Right atrium auricular region (tissue), 2 donors: Measurements from ENCODE around the gene PDRG1. TPM values are rescaled to one million over a fixed set of nuclear protein-coding genes. Genes with fewer than 3 reads are reported as not detected.
"Not testable (repeated sequence)": the region's sequence is repeated elsewhere in the genome, so short reads cannot be mapped to it uniquely, and the experiment has no call there.

Experiments used
- DNase-seq: peaks from one replicate; pipeline ENCODE4 v3.0.0-alpha.2; 2019; ENCODE audit warnings: low spot score
- H3K27ac ChIP-seq, 2 donors: fragments of 200-600 bp; sonication (generic); 1 replicate in 1 of 2; 2 replicates in 1 of 2; pipeline ENCODE4 v1.5.1; 2016 to 2019
- H3K27me3 ChIP-seq, 2 donors: fragments of 200-600 bp; sonication (generic); one replicate each; pipeline versions ENCODE4 v1.5.1 to v1.6.0; 2017 to 2019
- H3K36me3 ChIP-seq: fragments of 200-600 bp; sonication (generic); one replicate; pipeline ENCODE4 v1.5.1; 2016
- H3K4me1 ChIP-seq, 2 donors: fragments of 200-600 bp; sonication (generic); one replicate each; pipeline versions ENCODE4 v1.5.1 to v1.6.0; 2017 to 2019
- H3K4me3 ChIP-seq, 2 donors: fragments of 200-600 bp; sonication (generic); 1 replicate in 1 of 2; 2 replicates in 1 of 2; pipeline ENCODE4 v1.5.1; 2017 to 2019; ENCODE audit warnings: mild to moderate bottlenecking in 1 of 2, moderate library complexity in 1 of 2
- H3K9me3 ChIP-seq, 2 donors: fragments of 200-600 bp; sonication (generic); one replicate each; pipeline ENCODE4 v1.5.1; 2019
- total RNA-seq, 2 donors: library from RNA; depleted of rRNA; stranded (reverse); fragments of >200 nt; gene quantifications; one replicate each; pipeline ENCODE4 v1.1.0, GENCODE V29; 2016
- TF ChIP-seq, protein P1 (sequence below), 2 donors: fragments of 200-600 bp; sonication (generic); IDR thresholded peaks; one replicate each; pipeline ENCODE4 v1.5.1; 2019; ENCODE audit warnings: antibody characterized with exemption in 2 of 2

Gene PDRG1
- total RNA-seq, 2 donors from 2014 or later, result 4.9 to 5.7 TPM

DNA sequence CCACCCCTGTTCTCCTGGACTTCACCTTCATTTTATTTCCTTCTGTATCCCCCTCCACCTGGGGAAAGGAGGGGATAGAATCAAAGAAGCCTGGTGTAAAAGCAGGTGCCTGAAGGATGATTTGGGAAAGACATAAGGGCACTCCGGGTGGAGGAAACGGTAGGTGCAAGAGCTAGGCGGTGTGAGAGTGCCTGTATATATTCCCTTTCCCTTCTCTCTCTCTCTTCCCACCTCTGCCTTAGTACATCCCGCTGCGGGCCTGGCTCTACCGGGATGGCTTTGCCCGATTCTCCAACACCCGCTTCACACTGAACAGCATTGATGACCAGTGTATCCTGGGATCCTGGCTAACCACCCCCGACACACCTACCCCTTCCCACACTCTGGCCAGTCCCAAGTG is 26.2 kb downstream of the PDRG1 start:
- Histone ChIP-seq H3K36me3 (no peaks in the 10 kb centered on the region), H3K4me1 (no peaks in the 10 kb centered on the region), H3K4me3 (no peak overlapping the region), H3K27ac (no peak overlapping the region), H3K9me3 (no peaks in the 10 kb centered on the region), H3K27me3 (no peaks in the 10 kb centered on the region)
- TF ChIP-seq, protein P1, sequence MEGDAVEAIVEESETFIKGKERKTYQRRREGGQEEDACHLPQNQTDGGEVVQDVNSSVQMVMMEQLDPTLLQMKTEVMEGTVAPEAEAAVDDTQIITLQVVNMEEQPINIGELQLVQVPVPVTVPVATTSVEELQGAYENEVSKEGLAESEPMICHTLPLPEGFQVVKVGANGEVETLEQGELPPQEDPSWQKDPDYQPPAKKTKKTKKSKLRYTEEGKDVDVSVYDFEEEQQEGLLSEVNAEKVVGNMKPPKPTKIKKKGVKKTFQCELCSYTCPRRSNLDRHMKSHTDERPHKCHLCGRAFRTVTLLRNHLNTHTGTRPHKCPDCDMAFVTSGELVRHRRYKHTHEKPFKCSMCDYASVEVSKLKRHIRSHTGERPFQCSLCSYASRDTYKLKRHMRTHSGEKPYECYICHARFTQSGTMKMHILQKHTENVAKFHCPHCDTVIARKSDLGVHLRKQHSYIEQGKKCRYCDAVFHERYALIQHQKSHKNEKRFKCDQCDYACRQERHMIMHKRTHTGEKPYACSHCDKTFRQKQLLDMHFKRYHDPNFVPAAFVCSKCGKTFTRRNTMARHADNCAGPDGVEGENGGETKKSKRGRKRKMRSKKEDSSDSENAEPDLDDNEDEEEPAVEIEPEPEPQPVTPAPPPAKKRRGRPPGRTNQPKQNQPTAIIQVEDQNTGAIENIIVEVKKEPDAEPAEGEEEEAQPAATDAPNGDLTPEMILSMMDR (IDR thresholded peaks at IDR 0.05), result no peak
- DNase-seq, result no peak

DNA sequence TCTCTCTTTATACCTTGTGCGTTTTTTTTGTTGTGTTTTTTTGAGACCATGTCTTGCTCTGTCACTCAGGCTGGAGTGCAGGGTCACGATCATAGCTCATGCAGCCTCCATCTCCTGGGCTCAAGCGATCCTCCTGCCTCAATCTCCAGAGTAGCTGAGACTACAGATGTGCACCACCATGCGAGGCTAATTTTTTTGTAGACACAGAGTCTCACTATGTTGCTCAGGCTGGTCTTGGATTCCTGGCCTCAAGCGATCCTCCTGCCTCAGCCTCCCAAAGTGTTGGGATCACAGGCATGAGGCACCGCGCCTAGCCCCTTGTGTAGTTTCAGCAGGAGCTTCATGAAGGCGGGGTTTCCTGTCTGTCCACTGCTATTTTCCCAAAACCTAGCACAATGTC is 27.3 kb downstream of the PDRG1 start:
- Histone ChIP-seq H3K27me3 (no peaks in the 10 kb centered on the region), H3K4me3 (no peak overlapping the region), H3K9me3 (no peaks in the 10 kb centered on the region), H3K4me1 (no peaks in the 10 kb centered on the region), H3K36me3 (no peaks in the 10 kb centered on the region), H3K27ac (no peak overlapping the region)
- DNase-seq, result no peak
- TF ChIP-seq, protein P1 (IDR thresholded peaks at IDR 0.05), result no peak

DNA sequence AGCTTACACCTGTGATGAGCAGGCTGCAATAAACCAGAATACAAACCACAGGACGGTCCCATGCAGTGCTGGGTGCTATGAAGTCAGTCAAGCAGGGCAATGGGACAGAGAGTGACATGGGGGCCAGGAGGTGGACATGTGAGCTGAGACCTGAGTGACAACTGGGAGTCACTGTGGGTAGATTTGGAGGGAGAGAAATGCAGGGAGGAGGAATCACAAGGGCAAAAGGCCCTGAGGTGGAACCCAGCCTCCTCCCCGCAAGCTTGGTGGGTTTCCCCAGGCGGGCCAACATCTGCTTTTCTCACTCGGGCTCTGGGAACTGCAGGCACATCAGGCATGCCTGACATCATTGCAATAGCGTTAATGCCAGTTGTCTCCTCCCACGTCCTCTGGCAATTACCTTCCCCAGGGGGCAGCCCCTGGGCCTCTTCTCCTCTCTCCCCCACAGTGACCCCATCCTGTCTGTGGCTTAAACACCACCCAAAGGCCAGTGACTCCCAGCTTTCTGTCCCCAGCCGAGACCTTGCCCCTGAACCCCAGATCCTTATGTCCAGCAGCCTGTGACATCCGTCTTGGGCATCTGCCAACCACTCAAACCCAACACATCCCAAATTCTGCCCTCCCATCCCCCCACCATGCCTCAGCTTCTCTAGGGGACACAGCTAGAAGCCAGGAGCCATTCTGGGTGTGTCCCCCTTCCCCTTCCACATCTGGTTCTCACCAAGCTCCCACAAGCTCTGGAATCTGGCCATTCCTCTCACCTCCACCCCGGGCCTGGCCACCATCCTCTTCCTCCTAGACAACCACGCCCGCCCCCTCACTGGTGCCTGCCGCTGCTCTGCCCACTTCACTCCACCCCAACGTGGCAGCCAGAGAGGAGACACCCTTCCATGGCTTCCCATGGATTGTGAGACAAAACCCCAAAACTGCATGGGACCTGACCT is 28.2 kb downstream of the PDRG1 start:
- Histone ChIP-seq H3K9me3 (no peaks in the 10 kb centered on the region), H3K36me3 (no peaks in the 10 kb centered on the region), H3K27ac (no peak overlapping the region), H3K27me3 (no peaks in the 10 kb centered on the region), H3K4me3 (no peak overlapping the region), H3K4me1 (no peaks in the 10 kb centered on the region)
- DNase-seq, result no peak
- TF ChIP-seq, protein P1 (IDR thresholded peaks at IDR 0.05), result no peak

DNA sequence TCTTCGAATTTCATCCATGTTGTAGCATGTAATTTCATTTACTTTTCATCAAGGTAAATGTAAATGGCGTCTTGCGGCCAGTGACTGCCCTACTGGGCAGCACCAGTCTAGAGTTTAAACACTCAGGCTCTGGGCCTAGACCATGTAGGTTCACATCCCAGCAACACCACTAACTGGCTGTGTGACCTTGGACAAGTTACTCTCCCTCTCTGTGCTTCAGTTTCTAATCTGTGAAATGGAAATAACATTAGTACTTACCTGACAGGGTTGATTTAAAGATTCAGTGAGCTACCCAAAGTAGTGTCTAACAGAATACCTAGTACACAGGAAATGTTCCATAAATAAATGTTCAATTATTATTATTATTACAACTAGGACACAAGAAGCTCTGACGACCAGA is 29.3 kb downstream of the PDRG1 start:
- Histone ChIP-seq H3K4me1 (no peaks in the 10 kb centered on the region), H3K36me3 (no peaks in the 10 kb centered on the region), H3K4me3 (no peak overlapping the region), H3K27ac (no peak overlapping the region), H3K9me3 (no peaks in the 10 kb centered on the region), H3K27me3 (no peaks in the 10 kb centered on the region)
- TF ChIP-seq, protein P1 (IDR thresholded peaks at IDR 0.05), result no peak
- no peak for DNase-seq

DNA sequence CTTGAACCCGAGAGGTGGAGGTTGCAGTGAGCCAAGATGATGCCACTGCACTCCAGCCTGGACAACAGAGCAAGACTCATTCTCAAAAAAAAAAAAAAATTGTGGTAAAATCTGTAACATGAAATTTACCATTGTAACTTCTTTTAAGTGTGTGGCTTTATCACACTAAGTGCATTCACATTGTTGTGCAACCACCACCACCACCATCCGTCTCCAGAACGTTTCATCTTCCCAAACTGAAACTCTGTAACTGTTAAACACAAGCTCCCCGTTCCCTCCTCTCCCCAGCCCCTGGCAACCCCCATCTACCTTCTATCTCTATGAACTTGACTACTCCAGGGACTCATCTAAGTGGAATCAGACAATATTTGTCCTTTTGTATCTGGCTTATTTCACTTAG is 29.7 kb downstream of the PDRG1 start:
- no peak overlapping the region for H3K27ac ChIP-seq
- no peak overlapping the region for H3K4me3 ChIP-seq
- H3K36me3 ChIP-seq, result no peaks in the 10 kb centered on the region
- no peak for DNase-seq
- TF ChIP-seq, protein P1 (IDR thresholded peaks at IDR 0.05), result no peak
- H3K9me3 ChIP-seq, result no peaks in the 10 kb centered on the region
- no peaks in the 10 kb centered on the region for H3K27me3 ChIP-seq
- no peaks in the 10 kb centered on the region for H3K4me1 ChIP-seq

DNA sequence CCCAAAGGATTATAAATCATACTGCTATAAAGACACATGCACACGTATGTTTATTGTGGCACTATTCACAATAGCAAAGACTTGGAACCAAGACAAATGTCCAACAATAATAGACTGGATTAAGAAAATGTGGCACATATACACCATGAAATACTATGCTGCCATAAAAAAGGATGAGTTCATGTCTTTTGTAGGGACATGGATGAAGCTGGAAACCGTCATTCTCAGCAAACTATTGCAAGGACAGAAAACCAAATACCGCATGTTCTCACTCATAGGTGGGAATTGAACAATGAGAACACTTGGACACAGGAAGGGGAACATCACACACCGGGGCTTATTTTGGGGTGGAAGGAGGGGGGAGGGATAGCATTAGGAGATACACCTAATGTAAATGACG is 30.4 kb downstream of the PDRG1 start:
- DNase-seq, H3K36me3 ChIP-seq, H3K9me3 ChIP-seq, H3K27ac ChIP-seq, H3K4me3 ChIP-seq, H3K4me1 ChIP-seq, H3K27me3 ChIP-seq: not testable (repeated sequence)
